H1 (cell line): Measurements from ENCODE around the gene UGT1A6.

Source experiments
- CTCF ChIP-seq, 3 experiments: IDR thresholded peaks; 1 replicate in 2 of 3; 2 replicates in 1 of 3; pipeline versions ENCODE4 v1.5.1 to v1.6.1; 2011; ENCODE audit warnings: low read length in 3 of 3, mild to moderate bottlenecking in 3 of 3, inconsistent platforms in 2 of 3, low read depth in 1 of 3, moderate library complexity in 1 of 3; ENCODE audit not compliant: insufficient read depth in 1 of 3; ENCODE audit errors: control extremely low read depth in 1 of 3
- EZH2 ChIP-seq: fragments of 200-600 bp; sonication (generic); IDR thresholded peaks from 2 replicates; pipeline ENCODE4 v1.7.1; 2012; ENCODE audit warnings: low read depth, mild to moderate bottlenecking, moderate library complexity, low read length, inconsistent platforms; ENCODE audit not compliant: severe bottlenecking
- KDM5A ChIP-seq: fragments of 200-600 bp; IDR thresholded peaks from 2 replicates; pipeline ENCODE4 v1.7.1; 2012; ENCODE audit warnings: mild to moderate bottlenecking, low read length, inconsistent platforms, mixed read lengths
- POLR2A ChIP-seq, 2 experiments: IDR thresholded peaks; 1 replicate in 1 of 2; 2 replicates in 1 of 2; pipeline ENCODE4 v1.6.1; 2011; ENCODE audit warnings: low read depth in 2 of 2, low read length in 2 of 2, mild to moderate bottlenecking in 2 of 2; ENCODE audit errors: control extremely low read depth in 1 of 2
- SIX5 ChIP-seq: IDR thresholded peaks from 2 replicates; pipeline ENCODE4 v1.6.1; 2011; ENCODE audit warnings: mild to moderate bottlenecking, low read depth, low read length

- TF ChIP-seq CTCF (IDR thresholded peaks at IDR 0.05; ENCODE audit: control extremely low read depth in 1 of 3, insufficient read depth in 1 of 3, low read depth in 1 of 3, low read length in 3 of 3) (no peak), EZH2 (no peak), SIX5 (no peak), POLR2A (IDR thresholded peaks at IDR 0.05; ENCODE audit: control extremely low read depth in 1 of 2, low read depth in 2 of 2, low read length in 2 of 2) (no peak), KDM5A (no peak)
Measured at GRCh38 chr2:233684640-233685039, 8.1 kb upstream of the UGT1A6 start.
